ENCODE results near the gene IGFBP2.

GRCh38 chr2:216681683-216682082 is 48.5 kb downstream of the IGFBP2 start:
- TF ChIP-seq CTCF (IDR thresholded peaks at IDR 0.05; ENCODE audit: insufficient read depth, low read length, poor library complexity, severe bottlenecking) (no peak), EZH2phosphoT487 (conservative IDR thresholded peaks at IDR 0.05; ENCODE audit: low read length) (no peak)
